Measurements from ENCODE around the gene ADAMTS9.

Gene ADAMTS9

DNA sequence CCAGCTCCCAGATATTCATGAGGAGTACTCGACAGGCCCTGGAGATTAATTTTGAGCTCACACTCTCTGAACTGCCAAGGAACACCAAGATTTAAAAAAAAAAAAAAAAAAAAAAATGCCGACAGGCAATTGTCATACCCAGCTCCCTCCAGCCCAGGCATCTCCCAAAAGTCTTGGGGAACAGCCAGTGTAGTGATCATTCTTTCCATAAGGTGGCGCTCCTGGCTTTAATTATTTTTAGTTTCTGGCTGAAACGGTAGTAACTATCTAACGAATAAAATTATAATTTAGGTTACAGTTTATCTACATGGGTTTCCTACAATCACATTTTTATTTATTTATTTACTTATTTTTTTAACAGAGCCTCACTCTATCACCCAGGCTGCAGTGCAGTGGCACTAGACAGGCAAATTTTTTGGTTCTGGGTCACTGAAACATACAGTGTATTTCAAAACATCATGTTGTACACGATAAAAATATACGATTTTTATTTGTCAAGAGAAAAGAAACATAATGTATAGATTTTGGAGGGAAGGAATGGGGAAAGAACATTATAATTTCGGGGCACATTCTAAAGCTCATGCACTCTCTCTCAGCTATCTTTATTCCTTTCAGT lies 157.3 kb downstream of the ADAMTS9 start:
- peak; percentile 39 for DNase-seq

DNA sequence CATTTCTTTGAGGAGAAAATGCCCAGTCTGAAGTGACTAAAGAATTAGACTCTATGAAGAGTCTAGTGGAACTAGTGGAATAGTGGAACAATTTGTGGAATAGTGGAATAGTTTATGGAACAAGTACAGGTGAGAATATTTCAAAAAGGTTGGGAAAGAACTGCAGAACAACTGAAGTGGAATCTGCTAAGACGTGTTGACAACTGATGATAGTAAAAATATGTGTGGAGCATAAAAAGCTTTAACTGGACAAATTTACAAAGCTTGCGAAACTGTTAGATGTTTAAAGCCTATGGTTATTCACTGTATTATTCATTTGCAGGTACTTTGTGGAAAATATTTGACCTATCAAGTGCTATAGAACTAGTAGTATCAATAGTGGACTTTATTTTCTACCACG lies 164.5 kb downstream of the ADAMTS9 start:
- no peak for DNase-seq

DNA sequence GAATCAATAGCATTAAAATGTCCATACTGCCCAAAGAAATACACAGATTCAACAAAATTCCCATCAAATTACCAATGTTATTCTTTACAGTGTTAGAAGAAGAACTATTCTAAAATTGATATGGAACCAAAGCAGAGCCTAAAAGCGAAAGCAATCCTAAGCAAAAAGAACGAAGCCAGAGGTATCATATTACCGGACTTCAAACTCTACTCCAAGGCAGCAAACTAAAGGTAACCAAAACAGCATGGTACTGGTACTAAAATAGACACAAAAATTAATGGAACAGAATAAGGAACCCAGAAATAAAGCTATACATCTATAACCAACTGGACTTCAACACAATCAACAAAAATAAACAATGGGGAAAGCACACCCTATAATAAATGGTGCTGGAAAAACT lies 167.5 kb downstream of the ADAMTS9 start:
- no peak for DNase-seq

DNA sequence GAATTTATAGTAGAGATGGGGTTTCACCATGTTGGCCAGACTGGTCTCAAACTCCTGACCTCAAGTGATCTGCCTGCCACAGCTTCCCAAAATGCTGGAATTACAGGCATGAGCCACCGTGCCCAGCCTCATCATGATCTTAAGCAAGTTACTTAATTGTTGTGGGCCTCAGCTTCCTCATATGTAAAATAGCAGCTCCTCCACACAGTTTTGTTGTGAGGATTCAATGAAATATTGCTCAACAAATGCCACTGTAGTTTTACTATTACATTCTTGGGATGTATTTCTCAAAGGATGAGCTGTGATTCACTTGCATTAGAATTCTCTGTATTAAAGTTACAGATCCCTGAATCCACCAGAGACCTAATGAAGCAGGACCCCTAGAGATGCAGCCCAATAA lies 168.8 kb downstream of the ADAMTS9 start:
- DNase-seq, result no peak

DNA sequence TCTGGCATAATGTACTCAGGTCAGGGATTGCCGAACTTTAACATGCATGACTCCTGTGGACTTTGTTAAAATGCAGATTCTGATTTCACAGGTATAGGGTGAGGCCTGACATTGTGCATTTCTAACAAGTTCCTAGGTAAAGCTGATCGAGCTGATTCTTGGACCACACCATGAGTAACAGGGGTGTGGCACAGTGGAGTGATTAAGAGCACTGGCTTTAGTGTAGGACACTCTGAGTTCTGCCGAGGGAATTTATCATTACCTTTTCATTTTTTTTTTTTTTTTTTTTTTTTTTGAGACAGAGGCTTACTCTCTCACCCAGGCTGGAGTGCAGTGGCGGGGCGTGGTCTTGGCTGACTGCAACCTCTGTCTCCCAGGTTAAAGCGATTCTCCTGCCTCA lies 169.3 kb downstream of the ADAMTS9 start:
- no peak for DNase-seq

DNA sequence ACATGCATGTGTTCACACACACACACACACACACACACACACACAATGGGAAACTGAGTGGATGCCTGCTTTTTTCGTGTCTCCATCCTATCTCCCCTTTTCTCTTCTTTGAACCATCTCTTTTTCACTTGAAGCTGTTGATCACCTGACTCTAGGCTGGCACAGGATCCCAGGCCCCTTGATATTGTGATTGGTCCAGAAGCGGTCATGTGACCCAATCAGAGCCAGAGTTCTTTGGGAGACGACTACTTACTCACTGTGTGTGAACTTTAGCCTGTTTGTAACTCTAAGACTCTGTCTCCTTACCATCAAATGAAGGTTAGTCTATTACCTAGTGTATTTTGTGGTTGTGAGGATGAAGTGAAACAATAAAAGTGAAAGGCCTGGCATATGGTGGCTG lies 172.9 kb downstream of the ADAMTS9 start:
- no peak for DNase-seq

DNA sequence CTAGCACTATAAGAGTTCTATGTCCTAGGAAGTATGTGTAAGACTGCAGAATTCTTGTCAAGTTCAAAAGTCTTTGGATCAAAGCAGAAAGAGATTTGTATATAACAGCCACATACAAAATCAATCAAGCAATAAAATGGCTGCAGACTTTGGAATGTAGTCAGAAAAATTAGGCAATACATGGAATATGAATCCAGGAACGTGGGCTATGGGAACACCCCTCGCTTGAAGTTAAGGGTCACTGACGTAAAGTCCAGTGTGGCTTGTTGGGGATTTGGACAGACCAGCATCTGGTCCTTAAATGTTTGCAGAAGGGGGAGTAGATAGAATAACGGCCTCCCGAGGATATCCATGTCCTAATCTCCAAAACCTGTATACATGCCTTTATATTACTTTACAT lies 178.6 kb downstream of the ADAMTS9 start:
- DNase-seq, result no peak

DNA sequence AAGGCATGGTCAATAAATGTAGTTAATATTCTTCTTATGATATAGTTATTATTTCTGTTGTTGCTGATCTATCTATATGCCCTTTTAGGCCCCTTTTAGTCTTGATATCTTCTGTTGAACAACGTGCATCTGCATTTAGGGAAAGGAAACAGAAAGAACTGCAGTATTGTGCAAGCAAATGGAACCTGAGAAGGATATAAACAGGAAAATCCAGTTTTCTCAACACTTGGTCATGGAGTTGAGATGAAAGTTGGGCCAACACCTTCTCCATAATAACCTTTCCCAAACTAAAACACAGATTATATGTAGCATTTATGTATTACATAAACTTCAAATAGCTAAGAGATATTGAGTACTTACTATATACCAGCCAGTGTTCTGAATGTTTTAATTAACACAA lies 179.7 kb downstream of the ADAMTS9 start:
- no peak for DNase-seq

DNA sequence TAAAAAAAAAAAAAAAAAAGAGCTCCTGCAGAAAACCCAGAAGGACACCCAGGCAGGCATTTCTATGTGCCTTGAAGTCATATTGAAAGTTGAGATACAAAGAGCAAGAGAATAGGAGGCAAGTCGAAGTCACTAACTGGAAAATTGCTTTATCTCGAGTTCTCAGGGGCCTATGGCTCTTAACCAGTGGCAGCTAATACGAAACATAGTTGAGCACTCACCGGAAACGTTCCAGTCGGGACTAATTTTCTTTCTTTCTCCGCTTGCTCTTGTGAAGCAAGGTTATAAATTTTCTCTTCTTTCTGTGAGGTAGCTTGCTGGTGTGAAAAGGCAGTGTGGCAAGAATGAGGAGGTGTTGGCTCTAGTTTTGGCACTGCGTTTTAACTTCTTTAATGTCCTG lies 181.5 kb downstream of the ADAMTS9 start:
- no peak for DNase-seq

DNA sequence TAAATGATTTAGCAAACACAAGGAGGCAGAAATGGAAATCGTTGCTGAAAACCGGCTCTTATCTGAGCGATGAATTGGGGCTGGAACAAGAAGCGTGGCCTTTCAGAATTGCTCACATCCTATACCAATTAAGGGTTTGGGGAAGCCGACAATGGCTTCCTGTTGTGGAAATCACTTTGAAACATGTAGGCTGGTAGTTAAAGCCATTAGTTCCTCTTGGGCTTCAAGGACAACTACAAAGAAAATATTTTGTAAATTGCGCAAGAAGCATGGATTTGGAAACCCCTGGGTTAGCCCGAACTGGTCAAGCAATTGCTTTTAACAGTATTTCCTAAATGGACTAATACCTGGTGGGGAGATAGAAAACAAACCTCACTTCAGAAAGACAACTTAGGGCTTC lies 182.4 kb downstream of the ADAMTS9 start:
- peak; percentile 33 for DNase-seq

DNA sequence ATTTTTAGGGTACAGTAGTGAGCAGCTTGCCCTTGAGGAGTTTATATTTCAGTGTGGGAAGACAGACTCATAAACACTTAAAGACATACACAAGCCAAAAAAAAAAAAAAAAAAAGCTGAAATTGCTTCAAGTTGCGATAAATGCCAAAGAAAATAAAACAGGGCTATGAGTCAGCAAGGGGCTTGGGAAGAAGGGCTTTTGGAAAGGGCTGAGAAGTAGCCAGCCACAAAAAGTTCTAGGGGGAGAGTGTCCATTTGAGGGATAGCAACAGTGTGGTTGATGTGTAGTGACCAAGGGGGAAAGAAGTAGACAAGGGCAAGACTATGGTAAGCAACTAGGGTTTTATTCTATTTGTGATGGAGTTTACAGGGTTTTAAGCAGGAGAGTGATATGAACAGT lies 185.5 kb downstream of the ADAMTS9 start:
- DNase-seq, result no peak

DNA sequence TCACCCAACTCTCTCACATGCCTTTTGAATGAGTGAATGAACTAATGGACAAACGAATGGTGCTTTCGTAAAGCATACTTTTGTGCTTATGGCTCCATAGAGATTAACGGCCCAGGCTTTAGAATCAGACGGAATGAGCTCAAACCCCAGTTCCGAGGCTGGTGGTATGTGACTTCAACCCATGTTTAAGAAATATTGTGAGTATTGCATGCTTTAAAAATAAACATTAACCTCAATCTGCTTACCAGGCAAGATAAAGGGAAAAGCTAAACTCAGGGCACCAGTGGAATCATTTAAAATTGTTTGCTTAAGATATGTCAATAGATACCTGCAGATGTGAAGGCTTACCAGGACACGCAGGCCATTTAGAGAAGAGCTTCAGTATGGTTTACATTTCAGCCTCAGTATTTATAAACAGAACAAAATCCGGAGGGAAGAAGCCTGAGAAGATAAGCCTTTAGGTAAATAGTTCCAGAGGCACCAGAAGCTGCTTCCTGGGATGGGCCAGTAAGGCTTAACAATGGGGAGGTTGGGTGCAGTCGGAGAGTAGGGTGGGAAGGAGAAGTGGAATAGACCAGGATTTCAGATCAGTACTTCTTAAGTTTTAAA lies 186.4 kb downstream of the ADAMTS9 start:
- DNase-seq, result no peak

DNA sequence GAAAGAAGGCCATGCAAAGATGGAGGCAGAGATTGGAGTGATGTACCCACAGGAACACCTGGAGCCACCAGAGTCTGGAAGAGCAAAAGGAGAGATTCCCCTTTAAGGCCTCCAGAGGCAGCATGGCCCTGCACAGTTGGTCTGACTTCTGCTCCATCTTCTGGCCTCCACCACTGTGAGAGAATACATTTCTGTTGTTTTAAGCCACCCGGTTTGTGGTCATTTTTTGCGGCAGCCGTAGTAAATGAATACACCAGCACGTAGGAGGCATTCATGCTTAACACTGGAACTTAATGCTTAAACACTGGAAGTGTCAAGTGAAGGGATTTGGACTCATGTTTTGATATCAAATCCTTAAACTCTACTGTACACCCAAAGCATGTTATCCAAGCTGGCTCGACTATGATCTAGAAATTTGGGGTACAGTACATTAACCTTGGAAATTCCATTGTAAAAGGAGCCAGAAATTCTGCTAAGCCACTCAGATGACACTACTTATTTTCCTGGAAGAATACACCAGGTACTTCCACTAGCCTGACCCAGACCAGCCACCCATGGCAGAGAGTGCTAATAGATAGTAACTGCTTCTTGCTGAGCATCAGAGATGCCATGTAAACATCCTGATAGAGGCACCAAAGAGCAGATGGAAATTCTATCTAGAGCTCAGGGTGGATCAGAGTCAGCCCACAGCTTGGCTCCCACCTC lies 190.9 kb downstream of the ADAMTS9 start:
- no peak for DNase-seq

DNA sequence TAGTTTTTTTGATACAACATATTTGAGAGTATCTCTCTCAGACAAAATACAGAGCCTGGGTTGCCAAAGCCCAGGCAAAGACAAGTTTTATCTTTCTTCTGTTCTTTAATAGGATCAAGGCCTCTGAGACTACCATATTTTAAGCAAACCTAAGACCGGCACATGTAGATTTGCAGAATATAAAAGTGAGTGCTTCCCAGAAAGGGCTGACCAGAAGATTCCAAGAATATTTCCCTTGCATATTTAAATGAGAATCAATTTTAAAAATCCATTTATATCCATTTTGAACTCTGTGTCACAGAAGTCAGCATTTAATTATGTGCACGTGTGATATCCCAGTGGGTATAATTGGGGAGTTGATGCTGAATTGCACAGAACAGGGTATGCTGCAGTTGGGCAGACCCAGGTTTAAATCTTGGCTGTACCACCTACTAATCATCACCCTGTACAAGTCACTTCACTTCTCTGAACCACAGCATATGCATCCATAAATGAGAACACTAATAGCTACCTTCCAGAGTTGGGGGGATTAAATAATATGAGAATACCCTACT lies 191.9 kb downstream of the ADAMTS9 start:
- no peak for DNase-seq

DNA sequence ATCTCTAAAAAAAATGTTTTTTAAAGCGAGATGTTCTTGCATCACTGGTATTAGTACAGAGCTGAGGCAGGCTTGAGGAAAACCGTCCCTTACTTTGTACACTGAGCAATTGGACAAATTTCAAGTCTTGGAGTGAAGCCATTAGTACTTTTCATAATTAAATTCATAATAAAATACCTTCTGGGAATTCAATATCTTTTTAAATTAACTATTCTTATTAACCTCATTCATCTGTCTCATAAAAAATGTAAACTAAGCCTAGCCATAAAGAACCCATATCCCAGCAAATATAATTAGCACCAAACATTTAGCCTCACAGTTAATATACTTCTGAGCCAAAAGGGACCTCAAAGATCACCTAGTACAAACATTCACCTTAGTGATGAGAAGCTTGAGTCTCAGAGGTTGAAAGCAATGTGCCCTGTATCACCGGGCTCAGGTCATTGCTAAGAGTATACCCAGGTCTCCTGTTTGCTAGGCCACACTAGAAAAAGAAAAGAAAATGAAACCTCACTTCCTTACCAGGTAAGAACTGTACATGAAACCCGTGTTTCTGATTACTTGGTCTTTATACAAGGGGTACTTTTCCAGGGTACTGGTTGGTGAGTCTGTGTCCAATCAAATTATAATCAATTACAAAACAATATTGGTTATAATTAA lies 192.5 kb downstream of the ADAMTS9 start:
- no peak for DNase-seq

DNA sequence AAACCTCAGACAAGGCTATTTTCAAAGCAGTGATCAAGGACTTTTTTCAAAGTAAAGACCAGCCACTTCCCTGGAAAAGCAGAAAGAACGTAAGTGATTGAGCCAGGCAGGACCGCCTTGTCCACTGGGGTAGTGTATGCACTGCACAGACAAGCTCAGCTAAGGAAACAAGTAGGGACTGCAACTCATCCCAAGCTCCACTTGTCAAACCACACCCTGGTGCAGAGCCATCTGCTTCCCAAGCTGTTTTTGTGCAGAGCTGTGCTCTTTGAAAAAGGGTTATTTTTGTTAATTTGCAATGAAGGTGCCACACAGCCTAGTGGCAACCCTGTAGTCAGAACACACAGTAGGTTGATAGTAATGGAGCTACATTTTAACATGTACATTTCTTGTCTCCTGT lies 193.3 kb downstream of the ADAMTS9 start:
- DNase-seq, result no peak

DNA sequence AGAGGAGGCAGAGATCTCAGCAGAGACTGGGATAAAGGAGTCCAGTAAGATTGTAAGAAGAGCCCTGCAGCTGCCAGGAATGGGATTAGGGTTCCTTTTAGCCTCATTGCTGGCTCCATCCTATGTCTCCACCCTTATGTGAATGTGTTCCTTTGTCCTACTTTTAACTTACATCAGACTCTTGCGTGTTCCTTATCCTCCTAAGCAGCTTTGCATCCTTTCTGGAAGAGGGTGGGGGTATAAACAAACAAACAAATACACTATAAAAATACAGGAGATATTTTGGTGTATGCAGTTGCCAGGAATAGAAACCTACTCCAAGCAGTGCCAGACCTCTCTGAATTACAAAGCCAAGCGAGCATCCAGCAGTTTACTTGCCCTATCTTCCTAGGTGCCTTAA lies 194.7 kb downstream of the ADAMTS9 start:
- DNase-seq, result no peak

DNA sequence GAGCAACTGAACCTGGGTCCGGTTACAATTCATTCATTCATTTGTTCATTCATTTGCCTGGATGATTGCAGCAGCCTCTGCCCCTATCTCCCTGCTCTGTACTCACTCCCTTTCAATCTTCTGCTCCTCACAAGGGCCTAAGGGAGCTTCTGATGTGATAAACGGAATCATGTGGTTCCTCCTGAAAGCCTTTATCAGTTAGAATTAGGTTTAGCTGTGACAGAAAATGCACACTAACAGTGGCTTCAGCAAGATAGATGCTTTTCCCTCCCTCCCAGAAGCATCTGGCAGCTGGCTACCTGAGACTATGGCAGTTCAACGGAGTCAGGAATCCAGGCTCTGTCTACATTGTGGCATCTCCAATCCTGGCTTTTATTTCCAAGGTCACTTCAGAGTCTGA lies 196.0 kb downstream of the ADAMTS9 start:
- DNase-seq, result no peak

DNA sequence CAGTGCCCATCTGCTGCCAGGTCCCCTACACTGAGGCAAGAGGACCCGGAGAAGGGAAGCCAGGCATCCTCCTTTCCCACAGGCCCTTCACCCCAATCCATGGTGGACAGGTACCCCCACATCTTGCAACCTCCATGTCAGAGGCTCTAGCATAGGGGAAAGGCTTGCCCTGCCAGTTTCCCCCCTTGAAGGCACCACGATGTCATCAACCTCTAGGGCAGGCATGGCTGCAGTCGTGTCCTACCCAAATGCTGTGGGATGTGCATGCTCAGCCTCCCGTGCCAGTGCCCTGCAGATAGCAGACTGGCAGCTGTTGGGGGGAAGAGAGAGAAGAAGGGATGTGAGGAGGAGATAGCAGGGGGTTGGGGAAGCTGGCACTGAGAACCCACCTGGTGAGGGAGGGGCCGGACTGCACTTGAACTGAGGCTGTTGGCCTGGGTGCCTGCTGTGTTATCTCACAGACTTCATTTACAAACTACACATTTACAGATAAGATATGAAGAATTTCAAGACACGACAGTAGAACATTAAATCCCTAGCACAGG lies 197.5 kb downstream of the ADAMTS9 start:
- no peak for DNase-seq

DNA sequence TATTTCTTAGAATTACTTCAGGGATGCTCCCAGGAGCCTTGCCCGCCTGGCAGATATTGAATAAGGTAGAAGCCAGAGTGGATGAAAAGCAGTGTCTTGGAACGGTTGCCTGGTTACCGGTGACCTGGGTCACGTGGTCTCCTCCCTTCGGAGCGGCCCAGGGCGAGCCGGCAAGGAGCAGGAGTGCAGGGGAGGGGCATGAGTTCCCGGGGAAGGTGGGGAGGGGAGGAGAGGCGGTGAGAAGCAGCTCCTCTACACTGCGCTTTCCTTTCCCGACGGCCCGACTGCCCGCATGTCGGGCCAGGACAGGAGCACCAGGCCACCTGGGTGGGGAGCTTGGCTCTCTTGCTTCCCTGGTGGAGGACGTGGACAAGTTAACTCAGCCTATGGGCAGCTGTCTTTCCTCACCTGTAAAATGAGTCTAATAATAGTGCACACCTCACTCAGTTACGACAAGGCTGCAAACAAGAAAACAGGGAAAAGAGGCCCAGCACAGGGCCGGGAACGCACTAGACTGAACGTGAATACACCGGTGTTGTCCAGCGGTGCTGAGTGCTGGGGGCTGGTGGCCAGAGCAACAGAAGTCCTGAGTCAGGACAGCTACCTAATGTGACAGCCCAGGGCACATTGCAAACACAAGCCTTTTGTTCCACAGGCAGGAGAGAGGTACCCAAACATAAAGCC lies 198.3 kb downstream of the ADAMTS9 start:
- no peak for DNase-seq

DNA sequence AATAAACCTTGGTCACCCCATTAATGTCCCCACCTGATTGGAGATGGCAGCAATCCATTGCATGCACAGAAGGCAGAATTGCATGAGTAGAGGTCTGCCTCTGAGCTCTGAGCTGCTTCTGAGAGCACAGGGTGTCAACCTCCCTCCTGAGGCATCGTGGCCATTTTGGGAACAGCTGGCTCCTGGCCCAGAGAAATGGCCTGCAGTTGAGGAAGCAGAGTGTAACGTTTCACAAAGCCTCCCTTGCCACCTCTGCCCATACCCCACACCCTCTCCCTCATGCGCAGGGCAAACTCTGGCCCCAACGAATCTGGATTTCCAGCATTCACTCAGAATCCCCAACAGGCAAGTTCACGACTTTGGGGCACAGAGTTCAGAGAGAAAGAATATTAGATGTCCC lies 198.9 kb downstream of the ADAMTS9 start:
- DNase-seq, result no peak

DNA sequence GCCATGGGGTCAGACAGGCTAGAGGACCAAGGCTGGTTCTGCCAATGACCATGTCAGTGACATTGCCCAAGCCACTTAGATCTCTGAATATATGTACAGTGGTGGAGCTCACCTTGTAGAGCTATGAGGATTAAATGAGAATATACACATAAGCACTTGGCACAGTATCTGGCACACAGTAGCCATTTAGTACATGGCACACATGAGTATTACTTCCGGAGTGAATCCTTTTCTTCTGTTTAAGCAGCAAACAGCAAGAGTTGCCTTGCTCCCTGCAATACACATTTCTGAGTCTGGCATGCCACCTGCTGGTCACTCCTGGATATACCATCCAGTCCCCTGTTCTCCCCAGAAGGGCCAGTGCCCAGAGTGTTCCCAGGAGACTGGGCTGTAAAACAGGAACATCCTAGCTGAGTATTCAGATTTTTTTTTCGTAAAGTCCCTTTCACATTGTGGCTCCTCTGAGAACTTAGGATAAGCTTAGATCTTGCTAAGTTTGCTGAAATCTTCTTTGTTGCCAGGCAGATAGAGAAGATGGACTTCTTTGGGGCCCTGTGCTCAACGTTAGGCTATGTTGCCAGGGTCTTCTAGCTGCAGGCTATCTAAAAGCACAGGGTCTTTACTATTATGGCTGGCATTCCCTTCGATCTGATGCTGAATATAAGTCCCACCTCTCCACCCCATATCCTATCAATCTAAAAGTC lies 203.4 kb downstream of the ADAMTS9 start:
- peak; percentile 69 for DNase-seq

All from suppressor macrophage treated with lipopolysaccharide for 4 hours (primary cell).